HepG2 (cell line): ENCODE data around the gene IKZF5. TPM values are rescaled to one million over a fixed set of nuclear protein-coding genes. Genes with fewer than 3 reads are reported as not detected.

ENCODE experiments used
- GFI1 ChIP-seq: sonication (generic); formaldehyde crosslinking; IDR thresholded peaks from 2 replicates; pipeline ENCODE4 v1.5.0; 2020; ENCODE audit warnings: missing genetic modification reagents, mild to moderate bottlenecking, borderline replicate concordance
- HDAC2 ChIP-seq: sonication (generic); formaldehyde crosslinking; IDR thresholded peaks from 2 replicates; pipeline ENCODE4 v1.4.0; 2020; ENCODE audit warnings: missing genetic modification reagents
- HMGXB4 ChIP-seq, 2 experiments: sonication (generic) in 1 of 2; formaldehyde crosslinking in 1 of 2; IDR thresholded peaks; 2 replicates each; pipeline versions ENCODE4 v1.4.0 to v1.6.1; 2018 to 2020; ENCODE audit warnings: missing genetic modification reagents in 2 of 2, borderline replicate concordance in 1 of 2, low read depth in 1 of 2, mild to moderate bottlenecking in 1 of 2, missing biosample characterization in 1 of 2
- IKZF5 ChIP-seq: IDR thresholded peaks from 2 replicates; pipeline ENCODE4 v1.6.1; 2018; ENCODE audit warnings: missing genetic modification reagents, mild to moderate bottlenecking, missing compliant biosample characterization
- MIER2 ChIP-seq: IDR thresholded peaks from 2 replicates; pipeline ENCODE4 v1.6.1; 2016; ENCODE audit warnings: missing biosample characterization, missing genetic modification reagents
- NFE2 ChIP-seq: sonication (generic); formaldehyde crosslinking; IDR thresholded peaks from 2 replicates; pipeline ENCODE4 v1.4.0; 2020; ENCODE audit warnings: missing genetic modification reagents
- NKX3-1 ChIP-seq: sonication (generic); formaldehyde crosslinking; IDR thresholded peaks from 2 replicates; pipeline ENCODE4 v1.5.0; 2020; ENCODE audit warnings: missing genetic modification reagents
- PHF8 ChIP-seq: sonication (generic); formaldehyde crosslinking; IDR thresholded peaks from 2 replicates; pipeline ENCODE4 v1.5.0; 2020; ENCODE audit warnings: missing genetic modification reagents
- POLR2AphosphoS5 ChIP-seq: IDR thresholded peaks from 2 replicates; pipeline ENCODE4 v1.6.1; 2012; ENCODE audit warnings: low read depth, low read length
- TEAD2 ChIP-seq: sonication (generic); formaldehyde crosslinking; IDR thresholded peaks from 2 replicates; pipeline ENCODE4 v1.9.0; 2021; ENCODE audit warnings: missing genetic modification reagents
- ZBTB34 ChIP-seq: sonication (generic); formaldehyde crosslinking; IDR thresholded peaks from 2 replicates; pipeline ENCODE4 v1.8.0; 2022; ENCODE audit warnings: mild to moderate bottlenecking, missing genetic modification reagents
- ZBTB7A ChIP-seq: sonication (generic); formaldehyde crosslinking; IDR thresholded peaks from 2 replicates; pipeline ENCODE4 v1.8.0; 2022; ENCODE audit warnings: mild to moderate bottlenecking, missing genetic modification reagents
- ZBTB7B ChIP-seq: sonication (generic); formaldehyde crosslinking; IDR thresholded peaks from 2 replicates; pipeline ENCODE4 v1.4.0; 2020; ENCODE audit warnings: missing genetic modification reagents
- ZFP90 ChIP-seq: sonication (generic); formaldehyde crosslinking; IDR thresholded peaks from 2 replicates; pipeline ENCODE4 v1.8.0; 2022; ENCODE audit warnings: missing genetic modification reagents, mild to moderate bottlenecking, inconsistent platforms, borderline replicate concordance
- ZKSCAN1 ChIP-seq: fragments of 150-350 bp; IDR thresholded peaks from 2 replicates; pipeline ENCODE4 v1.6.1; 2014; ENCODE audit warnings: low read length
- ZMAT3 ChIP-seq: sonication (generic); formaldehyde crosslinking; conservative IDR thresholded peaks from 2 replicates; pipeline ENCODE4 v1.7.0; 2021; ENCODE audit warnings: missing genetic modification reagents
- ZMYM4 ChIP-seq: sonication (generic); formaldehyde crosslinking; IDR thresholded peaks from 2 replicates; pipeline ENCODE4 v1.8.1; 2023; ENCODE audit warnings: mild to moderate bottlenecking, missing genetic modification reagents
- ZNF253 ChIP-seq: sonication (generic); formaldehyde crosslinking; IDR thresholded peaks from 2 replicates; pipeline ENCODE4 v1.8.0; 2022; ENCODE audit warnings: mild to moderate bottlenecking, missing genetic modification reagents, borderline replicate concordance
- ZNF275 ChIP-seq: sonication (generic); formaldehyde crosslinking; IDR thresholded peaks from 2 replicates; pipeline ENCODE4 v1.8.0; 2022; ENCODE audit warnings: missing genetic modification reagents, mild to moderate bottlenecking, inconsistent platforms, borderline replicate concordance
- ZNF563 ChIP-seq: sonication (generic); formaldehyde crosslinking; IDR thresholded peaks from 2 replicates; pipeline ENCODE4 v1.8.0; 2022; ENCODE audit warnings: mild to moderate bottlenecking, moderate library complexity, missing genetic modification reagents
- ZNF724P ChIP-seq: sonication (generic); formaldehyde crosslinking; IDR thresholded peaks from 2 replicates; pipeline ENCODE4 v1.8.0; 2022; ENCODE audit warnings: missing genetic modification reagents, borderline replicate concordance
- ZUFSP ChIP-seq: sonication (generic); formaldehyde crosslinking; IDR thresholded peaks from 2 replicates; pipeline ENCODE4 v1.9.0; 2021; ENCODE audit warnings: missing genetic modification reagents, mild to moderate bottlenecking, borderline replicate concordance
- polyA plus RNA-seq, 8 experiments: library from polyadenylated mRNA; depleted of rRNA in 3 of 8; stranded (reverse) in 7 of 8; unstranded in 1 of 8; fragments of >200 nt; fragmentation: Illumina TruSeq in 4 of 8; extraction: Trizol in 4 of 8; gene quantifications; 2 replicates each; pipeline versions ENCODE4 v1.2.1 to v1.2.3, GENCODE V29; 2011 to 2016; ENCODE audit warnings: low read depth in 4 of 8, missing spikeins in 1 of 8, mixed read lengths in 1 of 8; ENCODE audit not compliant: insufficient read depth in 1 of 8
- total RNA-seq, 5 experiments: library from RNA; depleted of rRNA; stranded (reverse); fragments of >200 nt; fragmentation: Illumina TruSeq; extraction: Trizol; gene quantifications; 2 replicates each; pipeline ENCODE4 v1.2.3, GENCODE V29; 2016; ENCODE audit warnings: low read depth in 1 of 5

IKZF5 gene
- total and polyA plus RNA-seq, 2 of the 13 experiments (the other 11 are each of a cell fraction or from before 2014, with no cell fraction given), result 3.7 to 12.0 TPM

- no peak for TF ChIP-seq HDAC2 (CRISPR knock-in tag)
- TF ChIP-seq ZBTB34 (CRISPR knock-in tag), result no peak
- no peak for TF ChIP-seq ZBTB7A (CRISPR knock-in tag)
- no peak for TF ChIP-seq ZUFSP
- 0 out of 2 replicates have a peak, but pooled peaks have one; percentile 40 for TF ChIP-seq GFI1 (CRISPR knock-in tag)
- peak; percentile 55; the same call in 1 of the 2 replicates for TF ChIP-seq ZNF253 (CRISPR knock-in tag)
- no peak; the same call in 1 of the 2 replicates for TF ChIP-seq ZNF724P (CRISPR knock-in tag)
- no peak for TF ChIP-seq ZFP90 (CRISPR knock-in tag)
- no peak; the same call in 1 of the 2 replicates for TF ChIP-seq ZMYM4 (CRISPR knock-in tag)
- TF ChIP-seq IKZF5 (CRISPR knock-in tag), result no peak
- 0 out of 2 replicates have a peak, but pooled peaks have one; percentile 14 for TF ChIP-seq ZNF563 (CRISPR knock-in tag)
- TF ChIP-seq MIER2, result no peak
- TF ChIP-seq ZBTB7B, result peak; percentile 12; the same call in 1 of the 2 replicates
- TF ChIP-seq POLR2AphosphoS5, result no peak
- TF ChIP-seq ZKSCAN1, result no peak
- no peak for TF ChIP-seq ZNF275 (CRISPR knock-in tag)
- TF ChIP-seq NFE2, result no peak
- no peak for TF ChIP-seq TEAD2 (CRISPR knock-in tag)
- TF ChIP-seq ZMAT3 (CRISPR knock-in tag), result 0 out of 2 replicates have a peak, but pooled peaks have one; percentile 0
- TF ChIP-seq HMGXB4 (CRISPR knock-in tag; IDR thresholded peaks at IDR 0.05; ENCODE audit: borderline replicate concordance in 1 of 2, low read depth in 1 of 2), result peak in 1 of 2 experiments; percentile 13; a peak in 1 of 4 replicates
- TF ChIP-seq PHF8 (CRISPR knock-in tag), result peak; percentile 34; the same call in 1 of the 2 replicates
- TF ChIP-seq NKX3-1 (CRISPR knock-in tag), result no peak
Measured at GRCh38 chr10:123009105-123009820, 668 bp upstream of the IKZF5 start (continued).
